OCI-LY1 (cell line): ENCODE data around the gene TNS3.

ENCODE experiments used
- H2AFZ ChIP-seq: fragments of 200-600 bp; sonication (generic), shearing (Covaris generic); 2 replicates; pipeline ENCODE4 v1.6.0; 2014; ENCODE audit warnings: antibody characterized with exemption, mild to moderate bottlenecking, low read length
- H3F3A ChIP-seq: fragments of 200-600 bp; sonication (generic), shearing (Covaris generic); 2 replicates; pipeline ENCODE4 v1.6.0; 2014; ENCODE audit warnings: mild to moderate bottlenecking, antibody characterized with exemption, low read length, moderate library complexity; ENCODE audit not compliant: insufficient read depth
- H3K27ac ChIP-seq: fragments of 200-600 bp; sonication (generic); 2 replicates; pipeline ENCODE4 v1.5.1; 2014; ENCODE audit warnings: low read length, mixed run types, mild to moderate bottlenecking, low read depth; ENCODE audit not compliant: poor library complexity, severe bottlenecking
- H3K27me3 ChIP-seq: fragments of 200-600 bp; sonication (generic); 2 replicates; pipeline ENCODE4 v1.6.0; 2014; ENCODE audit warnings: antibody characterized with exemption, mild to moderate bottlenecking, low read length, moderate library complexity; ENCODE audit not compliant: insufficient read depth
- H3K36me3 ChIP-seq: fragments of 200-600 bp; sonication (generic); 2 replicates; pipeline ENCODE4 v1.6.1; 2014; ENCODE audit warnings: mild to moderate bottlenecking, antibody characterized with exemption, low read length, moderate library complexity, mixed read lengths; ENCODE audit not compliant: insufficient read depth
- H3K4me1 ChIP-seq: fragments of 200-600 bp; sonication (generic); 2 replicates; pipeline ENCODE4 v1.5.1; 2014; ENCODE audit warnings: mild to moderate bottlenecking, low read length, moderate library complexity; ENCODE audit not compliant: insufficient read depth, severe bottlenecking
- H3K4me2 ChIP-seq: fragments of 200-600 bp; sonication (generic), shearing (Covaris generic); 2 replicates; pipeline ENCODE4 v1.6.1; 2014; ENCODE audit warnings: low read length
- H3K4me3 ChIP-seq: fragments of 200-600 bp; sonication (generic); 2 replicates; pipeline ENCODE4 v1.5.1; 2014; ENCODE audit warnings: low read length, low read depth, mild to moderate bottlenecking, mixed read lengths; ENCODE audit not compliant: poor library complexity, severe bottlenecking
- H3K79me2 ChIP-seq: fragments of 200-600 bp; shearing (Covaris generic); 2 replicates; pipeline ENCODE4 v1.6.1; 2016; ENCODE audit warnings: mixed run types, low read length, mixed read lengths; ENCODE audit not compliant: insufficient read depth
- H3K9ac ChIP-seq: fragments of 200-600 bp; sonication (generic), shearing (Covaris generic); 2 replicates; pipeline ENCODE4 v1.6.1; 2014; ENCODE audit warnings: mild to moderate bottlenecking, low read length, mixed read lengths
- H3K9me2 ChIP-seq: fragments of 200-600 bp; sonication (generic), shearing (Covaris generic); 2 replicates; pipeline ENCODE4 v1.6.1; 2014; ENCODE audit warnings: low read depth, mild to moderate bottlenecking, low read length, mixed read lengths
- H3K9me3 ChIP-seq: fragments of 200-600 bp; shearing (Covaris generic); 2 replicates; pipeline ENCODE4 v1.6.1; 2014; ENCODE audit warnings: low read length, mixed read lengths
- H4K20me1 ChIP-seq: fragments of 200-600 bp; sonication (generic), shearing (Covaris generic); 2 replicates; pipeline ENCODE4 v1.6.0; 2016; ENCODE audit warnings: mild to moderate bottlenecking, low read length; ENCODE audit not compliant: insufficient read depth
- EZH2 ChIP-seq: fragments of 200-600 bp; sonication (generic), shearing (Covaris generic); IDR thresholded peaks from 2 replicates; pipeline ENCODE4 v1.8.0; 2017; ENCODE audit warnings: borderline replicate concordance, mixed run types, mild to moderate bottlenecking, antibody characterized with exemption, low read length, moderate library complexity, mixed read lengths
- TF ChIP-seq, protein P1 (sequence below): fragments of 200-600 bp; sonication (generic), shearing (Covaris generic); IDR thresholded peaks from 2 replicates; pipeline ENCODE4 v1.5.1; 2017; ENCODE audit warnings: mild to moderate bottlenecking, antibody characterized with exemption, low read length, moderate library complexity, mixed read lengths

TNS3 gene

DNA sequence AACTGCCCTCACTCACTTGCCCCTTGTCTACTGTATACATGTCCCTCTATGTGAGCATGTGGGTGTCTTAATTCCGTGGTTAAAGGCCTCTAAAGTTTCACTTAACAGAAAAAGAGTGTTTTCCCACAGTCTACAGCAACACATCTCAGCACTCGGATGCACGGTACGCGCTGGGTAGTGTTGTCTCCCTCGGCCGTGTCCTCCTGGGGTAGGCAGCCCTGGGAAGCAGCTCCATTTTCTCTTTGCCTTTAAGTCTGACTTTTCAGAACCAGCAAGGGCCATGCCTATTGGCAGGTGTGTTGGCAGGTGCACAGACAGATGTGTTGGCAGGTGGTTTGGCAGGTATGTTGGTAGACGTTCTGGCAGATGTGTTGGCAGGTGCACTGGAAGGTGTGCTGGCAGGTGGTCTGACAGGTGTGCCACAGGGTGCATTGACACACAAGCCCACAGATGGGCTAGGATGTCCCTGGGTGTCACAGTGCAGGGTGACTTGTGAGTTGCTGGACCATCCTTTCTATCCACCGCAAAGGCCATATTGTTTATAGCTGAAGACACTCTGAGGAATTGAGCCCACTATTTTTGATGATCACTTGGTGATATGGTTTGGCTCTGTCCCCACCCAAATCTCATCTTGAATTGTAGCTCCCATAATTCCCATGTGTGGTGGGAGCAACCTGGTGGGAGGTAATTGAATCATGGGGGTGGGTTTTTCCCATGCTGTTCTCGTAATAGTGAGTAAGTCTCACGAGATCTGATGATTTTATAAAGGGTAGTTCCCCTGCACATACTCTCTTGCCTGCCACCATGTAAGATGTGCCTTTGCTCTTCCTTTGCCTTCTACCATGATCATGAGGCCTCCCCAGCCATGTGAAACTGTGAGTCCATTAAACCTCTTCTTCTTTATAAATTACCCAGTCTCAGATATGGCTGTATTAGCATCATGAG lies 296.9 kb downstream of the TNS3 start:
- Histone ChIP-seq H3K9me3 (peaks cover 5% of the 10 kb centered on the region; the same call in 1 of the 2 replicates), H3K36me3 (peaks cover 99% of the 10 kb centered on the region), H3K9me2 (no peaks in the 10 kb centered on the region), H3K79me2 (no peaks in the 10 kb centered on the region), H4K20me1 (no peaks in the 10 kb centered on the region), H3K4me3 (no peak overlapping the region), H3K4me1 (peaks cover 15% of the 10 kb centered on the region), H3K27ac (no peak overlapping the region), H3F3A (no peaks in the 10 kb centered on the region), H3K27me3 (no peaks in the 10 kb centered on the region), H2AFZ (no peak overlapping the region), H3K9ac (no peak overlapping the region), H3K4me2 (no peak overlapping the region)
- TF ChIP-seq, protein P1, sequence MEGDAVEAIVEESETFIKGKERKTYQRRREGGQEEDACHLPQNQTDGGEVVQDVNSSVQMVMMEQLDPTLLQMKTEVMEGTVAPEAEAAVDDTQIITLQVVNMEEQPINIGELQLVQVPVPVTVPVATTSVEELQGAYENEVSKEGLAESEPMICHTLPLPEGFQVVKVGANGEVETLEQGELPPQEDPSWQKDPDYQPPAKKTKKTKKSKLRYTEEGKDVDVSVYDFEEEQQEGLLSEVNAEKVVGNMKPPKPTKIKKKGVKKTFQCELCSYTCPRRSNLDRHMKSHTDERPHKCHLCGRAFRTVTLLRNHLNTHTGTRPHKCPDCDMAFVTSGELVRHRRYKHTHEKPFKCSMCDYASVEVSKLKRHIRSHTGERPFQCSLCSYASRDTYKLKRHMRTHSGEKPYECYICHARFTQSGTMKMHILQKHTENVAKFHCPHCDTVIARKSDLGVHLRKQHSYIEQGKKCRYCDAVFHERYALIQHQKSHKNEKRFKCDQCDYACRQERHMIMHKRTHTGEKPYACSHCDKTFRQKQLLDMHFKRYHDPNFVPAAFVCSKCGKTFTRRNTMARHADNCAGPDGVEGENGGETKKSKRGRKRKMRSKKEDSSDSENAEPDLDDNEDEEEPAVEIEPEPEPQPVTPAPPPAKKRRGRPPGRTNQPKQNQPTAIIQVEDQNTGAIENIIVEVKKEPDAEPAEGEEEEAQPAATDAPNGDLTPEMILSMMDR: no peak
- no peak for TF ChIP-seq EZH2

DNA sequence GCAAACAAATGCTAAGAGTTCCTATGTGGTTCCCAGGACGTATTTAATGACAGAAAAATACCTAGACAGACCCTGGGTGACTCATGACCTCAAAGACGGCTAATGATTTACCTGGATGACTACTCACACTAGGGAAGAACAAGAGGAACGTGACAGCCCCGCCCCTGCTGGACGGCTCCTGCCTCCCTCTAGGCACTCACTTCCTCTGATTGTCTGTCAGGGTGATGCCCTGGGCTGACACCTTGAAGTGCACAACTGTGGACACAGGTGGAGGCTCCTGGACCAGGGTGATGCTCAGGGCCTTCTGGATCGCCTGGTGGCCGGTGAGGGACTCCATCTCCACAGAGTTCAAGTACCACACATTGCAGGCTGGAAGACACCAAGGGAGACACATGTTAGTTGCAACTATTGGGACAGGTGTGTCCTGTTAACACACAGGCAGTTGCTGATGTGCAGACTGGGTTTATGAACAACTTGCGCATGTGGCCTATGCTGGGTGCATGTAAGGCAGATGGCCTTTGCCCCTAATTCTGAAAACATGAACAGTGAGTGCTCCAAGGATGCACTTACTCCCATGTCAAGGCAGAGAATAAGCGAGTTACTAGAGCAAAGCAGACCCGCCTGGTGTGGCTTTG lies 298.3 kb downstream of the TNS3 start:
- TF ChIP-seq, protein P1: no peak
- TF ChIP-seq EZH2: no peak
- no peak overlapping the region for H3K27ac ChIP-seq
- H3K9me2 ChIP-seq: no peaks in the 10 kb centered on the region
- no peaks in the 10 kb centered on the region for H3K27me3 ChIP-seq
- no peak overlapping the region for H3K4me3 ChIP-seq
- H3K4me1 ChIP-seq: peaks cover 15% of the 10 kb centered on the region
- no peak overlapping the region for H2AFZ ChIP-seq
- H3K9ac ChIP-seq: no peak overlapping the region
- H3F3A ChIP-seq: no peaks in the 10 kb centered on the region
- no peaks in the 10 kb centered on the region for H3K79me2 ChIP-seq
- peaks cover 94% of the 10 kb centered on the region for H3K36me3 ChIP-seq
- H4K20me1 ChIP-seq: no peaks in the 10 kb centered on the region
- H3K4me2 ChIP-seq: no peak overlapping the region
- peaks cover 5% of the 10 kb centered on the region; the same call in 1 of the 2 replicates for H3K9me3 ChIP-seq

DNA sequence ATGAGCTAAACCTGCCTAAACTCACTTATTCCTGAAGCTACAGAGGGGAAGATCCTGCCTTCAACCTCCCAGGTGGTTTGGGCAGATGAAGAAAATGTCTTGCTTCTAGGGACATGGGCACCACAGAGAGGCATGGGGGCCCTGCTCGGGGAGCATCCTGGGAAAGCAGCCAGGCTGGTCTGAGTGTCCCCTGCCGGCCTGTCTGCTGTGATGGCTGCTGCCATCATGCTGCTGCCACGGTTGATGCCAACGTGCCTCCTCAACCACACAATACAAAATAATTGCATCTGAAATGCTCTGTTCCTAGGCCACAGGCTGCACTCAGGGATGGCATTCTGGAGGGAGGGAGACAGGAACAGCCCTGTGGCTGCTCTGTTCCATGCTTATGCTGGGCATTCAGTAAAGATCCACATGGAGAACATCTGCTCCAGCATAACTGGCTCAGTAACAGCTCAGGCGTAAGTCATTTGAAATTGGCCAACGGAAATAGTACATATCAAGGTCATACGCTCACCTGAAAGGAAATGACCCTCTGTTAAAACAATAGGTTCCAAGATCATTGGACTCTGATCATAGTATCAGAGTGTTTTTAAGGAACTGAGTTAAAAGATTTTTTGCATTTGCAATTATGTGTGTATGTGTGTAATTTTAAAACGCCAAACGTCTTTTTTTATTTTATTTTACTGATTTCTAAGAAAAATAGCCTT lies 299.0 kb downstream of the TNS3 start:
- Histone ChIP-seq H3K79me2 (no peaks in the 10 kb centered on the region), H3K27me3 (no peaks in the 10 kb centered on the region), H3K4me3 (no peak overlapping the region), H3K9me3 (peaks cover 5% of the 10 kb centered on the region; the same call in 1 of the 2 replicates), H4K20me1 (no peaks in the 10 kb centered on the region), H3K9me2 (no peaks in the 10 kb centered on the region), H3K9ac (no peak overlapping the region), H3K4me2 (no peak overlapping the region), H3K27ac (no peak overlapping the region), H3K4me1 (peaks cover 15% of the 10 kb centered on the region), H2AFZ (no peak overlapping the region), H3F3A (no peaks in the 10 kb centered on the region), H3K36me3 (peaks cover 94% of the 10 kb centered on the region)
- TF ChIP-seq, protein P1: no peak
- TF ChIP-seq EZH2: no peak
